SW 1271 (cell line): ENCODE data around the gene DGKG.

Experiments
- DNase-seq, 2 experiments: peaks; one replicate each; lab custom pipeline; 2025; lab: John Stamatoyannopoulos, UW

DGKG gene

GRCh38 chr3:186361762-186362536 lies at the start of gene DGKG:
Gene DGKG (minus strand): TSS chr3:186362234. CDS start chr3:186320459, 41,775 bp downstream.
- DNase-seq, result no peak

DNA sequence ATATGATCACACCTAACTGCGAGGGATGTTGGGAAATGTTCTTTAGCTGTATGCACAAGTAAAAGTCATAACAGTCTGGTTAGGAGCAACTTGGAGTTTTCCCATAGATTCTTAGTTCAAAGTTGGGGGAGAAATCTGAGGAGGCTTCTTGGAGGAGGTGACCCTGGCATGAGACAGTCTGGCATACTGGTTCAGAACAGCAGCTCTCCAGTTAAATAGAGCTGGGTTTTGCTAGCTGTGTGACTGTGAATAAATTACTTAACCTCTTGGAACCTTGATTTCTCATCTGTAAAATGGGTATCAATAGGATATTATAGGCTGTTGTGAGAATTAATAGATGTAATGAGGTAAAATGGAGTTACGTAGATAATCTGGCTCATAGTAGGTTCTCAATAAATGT lies 49.1 kb upstream of the DGKG start:
- no peak for DNase-seq

DNA sequence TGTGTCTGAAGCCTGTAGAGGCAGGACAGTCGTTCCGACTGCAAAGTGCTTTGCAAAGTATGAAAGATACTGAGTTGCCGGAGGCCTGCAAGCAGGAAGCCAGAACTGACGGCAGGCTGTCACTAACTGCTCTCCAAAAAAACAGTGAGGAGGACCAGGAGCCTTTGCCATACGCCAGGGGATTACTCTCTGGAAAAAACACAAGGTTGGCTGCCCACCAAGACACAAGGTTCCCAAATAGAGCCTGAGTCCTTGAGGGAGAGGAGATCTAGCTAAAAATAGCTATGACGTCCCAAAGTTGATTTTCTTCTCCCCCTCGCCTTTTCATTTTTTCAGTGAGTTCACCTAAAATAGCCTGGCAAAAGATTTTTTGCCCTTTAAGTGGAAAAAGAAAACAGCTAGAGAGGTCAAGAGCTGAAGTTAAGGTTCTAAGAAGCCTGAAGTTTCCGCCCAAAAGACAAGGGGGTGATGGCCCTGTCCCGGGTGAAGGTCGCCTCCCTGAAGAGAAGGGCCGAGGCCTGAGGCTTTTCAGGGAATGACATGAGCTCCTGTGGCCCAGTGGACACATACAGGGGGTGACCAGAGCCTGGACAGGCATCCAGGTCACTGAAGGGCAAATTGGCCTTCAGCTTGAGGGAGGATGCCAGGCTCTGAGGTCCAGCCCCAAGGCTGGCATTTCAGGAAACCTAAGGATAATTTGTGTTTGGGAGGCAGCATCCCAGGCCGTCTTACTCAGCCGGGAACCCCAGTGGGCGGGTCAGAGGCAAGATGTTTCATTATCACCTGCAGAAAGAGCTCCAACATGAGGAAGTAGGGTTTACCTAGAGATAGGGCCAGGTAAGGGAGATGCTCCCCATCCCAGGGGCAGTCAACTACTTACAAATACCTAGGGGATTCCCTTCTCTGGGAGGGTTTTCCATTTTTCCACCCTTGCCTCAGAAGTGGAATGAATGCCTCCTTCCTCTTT lies 44.9 kb upstream of the DGKG start:
- no peak for DNase-seq

GRCh38 chr3:186401556-186401955 lies 39.5 kb upstream of the DGKG start:
- DNase-seq, result no peak

DNA sequence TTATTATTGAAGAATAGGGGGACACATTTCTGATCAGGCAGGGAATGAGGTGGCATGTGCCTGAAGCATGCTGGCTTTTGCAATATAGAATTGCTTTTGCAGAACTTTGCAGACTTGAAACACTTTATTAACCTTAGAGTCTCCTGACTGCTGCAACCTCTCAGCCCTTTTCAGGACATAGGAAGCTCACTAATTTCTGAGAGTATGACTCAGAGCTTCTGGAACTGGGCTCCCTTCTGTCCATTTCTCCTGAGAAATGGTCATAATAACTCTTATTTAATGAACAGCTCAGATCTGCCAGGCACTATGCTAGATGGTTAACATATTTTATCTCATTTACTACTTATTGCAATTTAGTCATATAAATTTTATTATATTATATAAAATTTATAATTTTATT lies 38.6 kb upstream of the DGKG start:
- no peak for DNase-seq

GRCh38 chr3:186400026-186400425 lies 38.0 kb upstream of the DGKG start:
- no peak for DNase-seq

DNA sequence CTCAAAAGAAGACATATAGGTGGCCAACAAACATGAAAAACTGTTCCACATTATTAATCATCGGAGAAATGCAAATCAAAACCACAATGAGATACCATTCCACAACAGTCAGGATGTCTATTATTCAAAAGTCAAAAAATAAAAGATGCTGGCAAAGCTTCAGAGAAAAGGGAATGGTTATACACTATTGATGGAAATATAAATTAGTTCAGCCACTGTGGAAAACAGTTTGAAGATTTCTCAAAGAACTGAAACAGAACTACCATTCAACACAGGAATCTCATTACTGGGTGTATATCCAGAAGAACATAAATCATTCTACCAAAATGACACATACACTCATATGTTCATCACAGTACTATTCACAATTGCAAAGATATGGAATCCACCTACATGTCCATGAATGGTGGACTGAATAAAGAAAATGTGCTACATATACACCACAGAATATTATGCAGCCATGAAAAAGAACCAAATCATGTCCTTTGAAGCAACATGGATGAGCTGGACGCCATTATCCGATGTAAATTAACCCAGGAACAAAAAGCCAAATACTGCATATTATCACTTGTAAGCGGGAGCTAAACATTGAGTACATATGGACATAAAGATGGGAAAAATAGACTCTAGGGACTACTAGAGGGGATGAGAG lies 32.7 kb upstream of the DGKG start:
- no peak for DNase-seq

- no peak for DNase-seq
These were observed 25.0 kb upstream of the DGKG start for GRCh38 chr3:186386883-186387560.

DNA sequence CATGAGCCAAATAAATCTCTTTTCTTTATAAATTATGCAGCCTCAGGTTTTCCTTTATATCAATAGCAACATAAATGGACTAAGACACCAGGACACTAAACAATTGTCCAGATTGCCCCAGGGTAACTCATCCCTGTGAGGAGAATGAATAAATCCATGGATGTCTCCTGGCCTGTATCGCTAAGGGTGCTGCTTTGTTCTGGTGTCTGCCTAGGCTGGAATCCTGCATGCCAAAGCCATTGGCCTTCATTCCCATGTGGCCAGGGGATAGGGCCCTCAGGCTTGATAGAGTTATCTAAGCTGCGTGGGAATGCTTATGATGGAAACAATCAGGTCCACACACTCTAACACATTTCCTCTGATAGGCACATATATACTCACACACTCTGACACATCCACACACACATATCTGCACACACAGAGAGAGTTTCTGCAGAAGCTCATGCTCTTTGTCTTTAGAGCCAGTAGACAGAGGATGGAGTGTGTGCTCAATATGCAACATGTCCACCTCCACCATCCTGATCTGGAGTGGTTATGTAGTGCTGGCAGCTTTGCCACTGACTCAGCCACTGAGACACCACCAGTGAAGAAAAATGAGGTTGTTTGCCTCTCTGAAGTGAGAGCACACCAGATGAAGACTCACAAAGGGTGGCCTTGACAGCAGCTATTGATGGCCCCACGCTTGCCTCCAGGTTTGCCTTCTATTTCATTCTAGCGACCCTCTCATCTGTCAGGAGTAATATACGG lies 24.0 kb upstream of the DGKG start:
- no peak for DNase-seq

DNA sequence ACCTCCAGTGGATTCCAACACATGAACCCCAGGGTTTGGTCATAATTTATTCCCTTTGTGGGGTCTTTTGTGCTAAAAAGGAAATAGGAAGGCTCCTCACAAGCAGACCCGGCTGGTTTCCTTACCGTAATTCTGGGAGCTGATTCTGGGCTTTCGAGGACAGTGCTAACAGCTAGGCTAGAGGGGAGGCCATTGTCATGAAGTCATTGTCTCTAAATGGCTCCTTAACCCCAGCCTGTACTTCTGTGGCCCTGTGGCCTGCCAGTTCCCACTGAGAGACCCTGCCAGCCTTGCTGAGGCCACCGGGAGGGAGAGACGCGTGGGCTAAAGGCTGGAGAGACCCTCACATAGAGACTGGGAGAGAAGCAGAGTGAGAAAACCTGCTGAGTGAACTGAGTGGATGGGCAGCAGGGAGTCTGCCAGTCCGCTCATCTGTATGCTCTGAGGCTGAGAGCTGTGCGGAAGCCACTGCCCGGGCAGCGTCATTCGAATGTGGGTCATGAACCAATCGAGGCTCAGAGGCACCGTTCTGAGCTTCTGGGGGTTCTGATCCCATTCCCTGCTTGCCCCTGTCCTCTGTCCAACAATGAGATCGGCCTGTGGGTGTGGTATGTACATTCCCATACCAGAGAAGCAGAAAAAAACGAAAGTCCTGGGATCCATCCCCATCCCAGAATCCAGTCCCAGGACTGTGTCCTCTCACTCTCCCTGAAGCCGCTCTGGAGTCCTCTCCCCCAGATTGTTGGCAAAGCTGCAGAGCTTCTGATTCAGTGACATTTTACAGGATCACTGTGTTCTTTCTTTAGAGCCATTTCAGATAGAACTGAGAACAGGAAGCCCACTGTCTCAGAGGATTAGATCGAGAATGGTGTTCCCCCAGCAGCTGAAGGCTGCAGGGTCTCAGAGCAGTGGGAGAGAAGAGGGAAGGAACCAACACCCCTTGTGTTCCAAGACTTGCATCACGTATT lies 21.3 kb upstream of the DGKG start:
- no peak for DNase-seq

DNA sequence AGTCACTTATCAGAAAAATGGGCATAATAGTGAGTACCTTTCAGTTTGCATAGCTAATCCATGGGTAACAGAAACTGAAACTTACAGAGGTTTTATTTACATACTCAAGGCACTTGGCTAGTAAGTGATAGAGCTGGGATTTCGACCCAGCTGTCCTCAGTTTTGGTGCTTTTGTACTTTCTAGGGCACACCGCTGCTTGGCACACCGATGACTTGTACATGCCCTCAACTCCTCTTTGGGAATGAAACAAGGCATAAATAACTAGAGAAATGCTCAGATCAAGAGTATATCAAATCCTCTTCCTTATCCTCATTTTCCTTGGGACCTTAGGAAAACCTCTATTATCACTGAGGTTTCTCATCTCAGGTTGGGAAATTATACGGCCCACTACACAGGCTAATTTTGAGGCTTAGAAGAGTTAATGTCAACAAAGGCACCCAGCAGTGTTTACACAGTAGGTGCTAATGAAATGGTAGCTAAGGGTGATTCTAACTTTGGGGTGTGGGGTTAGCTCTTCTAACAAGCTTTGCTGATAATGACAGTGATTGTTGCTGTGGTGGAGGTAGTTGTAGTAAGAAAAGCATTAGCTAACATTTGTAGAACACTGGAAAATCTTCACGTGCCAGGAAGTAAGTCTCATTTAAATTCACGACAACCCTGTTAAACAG lies 20.3 kb upstream of the DGKG start:
- DNase-seq, result no peak

DNA sequence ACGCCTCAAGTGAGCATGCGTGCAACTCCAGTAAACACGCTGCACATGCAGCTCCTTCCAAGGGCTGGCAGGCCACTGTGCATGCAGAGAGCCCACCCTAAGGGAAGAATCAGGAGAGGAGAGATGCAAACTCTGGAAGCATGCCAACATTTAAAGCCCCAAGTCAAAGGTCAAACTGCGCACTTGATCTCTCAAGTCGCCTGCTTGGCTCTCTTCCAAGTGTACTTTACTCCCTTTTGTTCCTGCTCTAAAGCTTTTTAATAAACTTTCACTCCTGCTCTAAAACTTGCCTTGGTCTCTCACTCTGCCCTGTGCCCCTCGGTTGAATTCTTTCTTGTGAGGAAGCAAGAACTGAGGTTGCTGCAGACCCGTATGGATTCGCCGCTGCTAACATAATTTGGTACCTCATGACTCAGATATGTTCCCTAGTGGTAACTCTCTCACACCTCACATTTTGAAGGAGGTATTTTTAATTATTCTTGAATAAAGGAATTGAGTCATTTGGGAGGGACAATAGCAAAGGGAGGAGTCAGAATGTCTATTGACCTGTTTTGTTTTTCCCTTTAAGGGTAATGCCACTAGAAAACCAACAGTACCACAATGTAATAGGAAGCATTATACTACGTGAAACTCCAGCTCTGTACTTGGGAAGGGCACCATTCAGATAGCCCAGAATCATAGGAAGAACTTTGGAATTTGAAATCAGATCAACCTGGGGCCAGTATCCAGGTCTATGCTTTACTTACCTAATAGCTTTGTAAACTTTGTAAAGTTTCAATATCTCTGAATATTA lies 19.6 kb upstream of the DGKG start:
- no peak for DNase-seq

- DNase-seq, result no peak
These were observed 18.8 kb upstream of the DGKG start for GRCh38 chr3:186380622-186381380.

DNA sequence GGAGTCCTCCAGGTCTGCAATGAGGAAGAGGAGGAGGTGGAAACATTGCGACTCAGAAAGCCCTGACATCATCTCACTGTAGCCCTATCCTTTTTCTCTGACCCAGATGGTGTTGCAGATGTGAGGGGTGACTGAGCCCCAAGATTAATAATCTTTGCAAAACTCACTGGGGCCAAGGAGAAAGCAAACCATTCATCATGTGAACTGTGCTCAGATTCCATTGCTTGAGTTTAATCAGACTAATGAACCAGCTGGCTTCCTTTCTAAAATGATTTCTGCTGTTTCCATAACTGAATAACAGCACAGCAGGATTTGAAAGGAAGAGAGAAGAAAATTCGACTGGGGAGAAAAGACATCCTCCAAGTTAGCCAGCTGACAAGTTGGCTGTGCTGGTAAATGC lies 13.4 kb upstream of the DGKG start:
- no peak for DNase-seq

DNA sequence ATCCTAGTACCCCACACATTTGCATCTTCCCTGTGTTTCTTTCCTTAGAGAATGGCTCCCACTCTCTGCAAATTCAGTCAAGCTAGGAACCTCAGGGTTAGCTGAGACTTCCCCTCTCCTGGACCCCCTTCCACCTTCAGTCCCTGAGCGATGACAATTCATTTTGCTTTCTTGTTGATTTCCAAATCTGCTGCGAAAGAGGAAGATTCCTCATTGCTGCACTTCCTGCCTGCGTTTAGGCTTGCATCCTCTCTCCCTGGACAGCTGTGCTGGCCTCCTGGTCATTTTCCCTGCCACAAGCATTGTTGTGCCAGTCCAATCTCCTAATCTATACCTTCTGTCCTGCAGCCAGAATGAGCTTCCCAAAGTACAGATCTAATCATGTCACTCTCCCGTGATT lies 12.3 kb upstream of the DGKG start:
- no peak for DNase-seq

DNA sequence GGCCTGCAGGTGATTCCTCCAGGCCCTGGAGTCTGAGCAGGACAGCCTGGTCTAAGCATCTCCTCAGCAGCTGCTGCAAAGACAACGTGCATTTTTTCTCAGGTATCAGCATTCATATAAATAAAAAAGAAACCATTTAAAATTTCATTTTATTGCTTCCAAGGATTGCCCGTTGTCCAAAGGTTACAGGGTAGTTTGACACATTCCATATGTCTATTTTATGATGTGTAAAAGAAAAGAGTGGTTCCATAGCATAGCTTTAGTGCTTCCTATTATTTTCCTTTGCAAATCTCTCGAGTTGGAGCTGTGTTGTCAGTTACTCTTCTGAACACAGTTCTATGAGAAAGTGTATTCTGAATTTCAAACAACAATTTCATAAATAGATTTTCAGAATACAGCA lies 7.2 kb upstream of the DGKG start:
- no peak for DNase-seq

DNA sequence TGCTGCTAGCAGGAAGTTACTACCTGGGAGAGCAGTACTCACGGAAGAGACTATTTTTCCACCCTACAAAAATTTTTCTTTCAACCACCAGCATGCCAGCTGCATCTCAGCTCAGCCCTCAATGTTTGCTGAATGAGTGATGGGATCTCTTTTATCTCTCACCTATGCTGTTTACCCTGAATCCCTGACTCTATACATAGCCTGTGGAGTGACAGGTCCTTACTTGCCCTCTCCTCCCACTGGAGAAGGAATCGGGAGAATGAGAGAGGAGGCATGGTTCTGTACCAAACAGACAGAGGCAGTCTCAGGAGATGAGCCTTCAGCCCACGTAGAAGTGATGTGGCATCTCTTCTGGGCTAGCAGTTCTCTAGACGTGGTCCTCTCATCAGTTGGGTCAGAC lies 6.7 kb upstream of the DGKG start:
- DNase-seq, result no peak

GRCh38 chr3:186368176-186368575 lies 6.1 kb upstream of the DGKG start:
- DNase-seq, result no peak
